Activated T-helper 17 cell treated with anti-CD3 and anti-CD28 coated beads, Interleukin-2, amount 50 U/mL, for 72 hours (primary cell): ENCODE measurements around the gene TMOD2. TPM values are rescaled to one million over a fixed set of nuclear protein-coding genes. Genes with fewer than 3 reads are reported as not detected.

Experiments
- ATAC-seq: fragments of 150-1000 bp; cut with Tn5 transposase; replicated peaks from 2 replicates; pipeline ENCODE4 v1.10.0; 2021; ENCODE audit warnings: mild to moderate bottlenecking, moderate library complexity
- H3K27ac Mint-ChIP-seq: one replicate; pipeline ENCODE4 v1.8.0; 2022; ENCODE audit warnings: mixed read lengths
- H3K27me3 Mint-ChIP-seq: one replicate; pipeline ENCODE4 v1.8.0; 2022; ENCODE audit warnings: mixed read lengths
- H3K36me3 Mint-ChIP-seq: one replicate; pipeline ENCODE4 v1.8.0; 2022; ENCODE audit warnings: low read depth, mild to moderate bottlenecking, mixed read lengths
- H3K4me1 Mint-ChIP-seq: one replicate; pipeline ENCODE4 v1.8.0; 2022; ENCODE audit warnings: mixed read lengths
- H3K4me3 Mint-ChIP-seq: one replicate; pipeline ENCODE4 v1.8.0; 2022; ENCODE audit warnings: mild to moderate bottlenecking, mixed read lengths
- H3K9me3 Mint-ChIP-seq: one replicate; pipeline ENCODE4 v1.8.0; 2022; ENCODE audit warnings: mixed read lengths
- total RNA-seq, 2 donors: library from RNA; stranded (reverse); gene quantifications; one replicate each; pipeline ENCODE4 v1.2.3, GENCODE V29; 2022

TMOD2 gene
- total RNA-seq, 2 donors from 2014 or later = 2.8 to 3.8 TPM

DNA sequence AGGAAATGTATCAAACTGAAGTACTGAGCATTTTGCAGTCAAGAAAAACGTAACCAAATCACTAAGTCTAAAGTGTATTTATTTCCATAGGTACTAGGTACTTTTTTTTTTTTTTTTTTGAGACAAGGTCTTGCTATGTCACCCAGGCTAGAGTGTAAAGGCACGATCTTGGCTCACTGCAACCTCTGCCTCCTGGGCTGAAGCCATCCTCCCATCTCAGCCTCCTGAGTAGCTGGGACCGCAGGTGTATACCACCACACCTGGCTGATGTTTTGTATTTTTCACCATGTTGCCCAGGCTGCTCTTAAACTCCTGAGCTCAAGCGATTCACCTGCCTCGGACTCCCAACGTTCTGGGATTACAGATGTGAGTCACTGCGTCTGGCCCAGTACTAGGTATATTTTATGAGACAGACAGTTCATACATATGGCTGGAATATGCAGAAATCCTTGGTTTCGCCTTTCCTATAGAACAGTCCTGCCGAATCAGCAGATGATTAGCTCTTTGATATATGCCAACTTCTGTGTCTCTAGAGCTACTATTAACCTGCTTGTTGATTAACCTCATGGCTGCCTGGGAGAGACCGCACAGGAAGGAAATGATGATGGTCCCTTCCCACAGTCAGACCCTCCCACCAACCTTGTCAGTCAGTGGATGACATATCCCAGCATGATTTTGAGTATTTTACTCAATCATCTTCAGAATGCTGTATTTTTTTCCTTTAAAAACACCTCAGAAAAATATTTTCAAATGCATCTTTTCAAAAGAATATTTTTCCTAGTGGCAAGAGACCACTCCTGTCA is 110.4 kb downstream of the TMOD2 start:
- H3K27me3 Mint-ChIP-seq = no peaks in the 10 kb centered on the region
- H3K4me1 Mint-ChIP-seq = peaks cover 48% of the 10 kb centered on the region
- H3K36me3 Mint-ChIP-seq = peaks cover 47% of the 10 kb centered on the region
- no peaks in the 10 kb centered on the region for H3K9me3 Mint-ChIP-seq
- peak; percentile 78 for ATAC-seq
- H3K4me3 Mint-ChIP-seq = peak overlapping the region; percentile 72
- H3K27ac Mint-ChIP-seq = peak overlapping the region; percentile 57

DNA sequence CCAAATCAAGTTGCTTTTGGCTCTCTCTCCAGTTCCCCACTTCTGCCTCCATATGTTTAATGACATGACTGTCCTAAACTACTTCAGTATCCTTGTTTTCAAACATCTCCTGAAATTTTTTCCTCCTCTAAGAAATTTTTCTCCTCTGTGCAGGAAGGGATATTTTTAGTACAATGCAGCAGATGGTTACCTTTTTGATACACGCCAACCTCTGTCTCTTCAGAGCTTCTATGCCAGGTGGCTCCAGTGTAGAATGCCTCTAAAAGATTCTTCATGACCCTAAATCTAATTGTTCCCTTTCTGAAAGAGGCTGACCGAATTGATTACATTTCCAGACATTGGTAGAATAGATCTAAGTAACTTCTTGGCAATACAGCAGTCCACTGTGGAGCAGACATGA is 111.7 kb downstream of the TMOD2 start:
- H3K27me3 Mint-ChIP-seq = no peaks in the 10 kb centered on the region
- no peak for ATAC-seq

DNA sequence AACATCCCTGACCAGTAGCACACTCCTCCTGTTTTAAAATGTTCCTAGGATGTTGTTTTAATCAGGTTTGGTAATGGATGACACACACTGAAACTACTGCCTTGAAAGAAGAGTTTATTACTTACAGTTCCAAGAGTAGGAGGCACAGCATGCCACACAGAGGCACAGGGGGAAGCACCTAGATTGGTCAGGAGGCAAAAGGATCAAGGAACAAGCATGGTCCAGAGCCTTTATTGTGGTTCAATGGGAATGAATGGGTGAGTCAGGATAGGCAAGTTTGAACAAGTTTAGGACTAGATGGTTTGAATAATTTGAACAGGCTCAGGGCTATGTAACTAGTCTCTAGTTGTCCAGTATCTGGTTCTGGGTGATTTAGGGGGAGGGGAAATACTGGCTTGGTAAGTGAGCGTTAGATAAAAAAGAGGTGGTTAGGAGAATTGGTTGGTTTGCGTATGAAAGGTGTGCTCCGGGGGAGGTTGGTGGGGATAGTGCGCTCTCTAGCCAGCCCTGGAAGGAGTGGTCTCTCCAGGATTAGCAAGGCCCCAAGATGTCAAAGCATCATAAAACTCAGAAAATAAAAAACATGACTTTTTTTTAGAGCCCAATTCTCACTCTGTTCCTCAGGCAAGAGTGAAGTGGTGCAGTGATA is 113.1 kb downstream of the TMOD2 start:
- H3K9me3 Mint-ChIP-seq = no peaks in the 10 kb centered on the region
- ATAC-seq = peak; percentile 87
- H3K27me3 Mint-ChIP-seq = no peaks in the 10 kb centered on the region
- peak overlapping the region; percentile 44 for H3K4me3 Mint-ChIP-seq
- peak overlapping the region; percentile 40 for H3K27ac Mint-ChIP-seq
- H3K36me3 Mint-ChIP-seq = peaks cover 70% of the 10 kb centered on the region
- peaks cover 42% of the 10 kb centered on the region for H3K4me1 Mint-ChIP-seq

More for the DNA sequence above, 111.7 kb downstream of the TMOD2 start:
- Mint-ChIP-seq H3K4me1 (peaks cover 46% of the 10 kb centered on the region), H3K4me3 (peak overlapping the region; percentile 72), H3K27ac (peak overlapping the region; percentile 57), H3K36me3 (peaks cover 60% of the 10 kb centered on the region), H3K9me3 (no peaks in the 10 kb centered on the region)

DNA sequence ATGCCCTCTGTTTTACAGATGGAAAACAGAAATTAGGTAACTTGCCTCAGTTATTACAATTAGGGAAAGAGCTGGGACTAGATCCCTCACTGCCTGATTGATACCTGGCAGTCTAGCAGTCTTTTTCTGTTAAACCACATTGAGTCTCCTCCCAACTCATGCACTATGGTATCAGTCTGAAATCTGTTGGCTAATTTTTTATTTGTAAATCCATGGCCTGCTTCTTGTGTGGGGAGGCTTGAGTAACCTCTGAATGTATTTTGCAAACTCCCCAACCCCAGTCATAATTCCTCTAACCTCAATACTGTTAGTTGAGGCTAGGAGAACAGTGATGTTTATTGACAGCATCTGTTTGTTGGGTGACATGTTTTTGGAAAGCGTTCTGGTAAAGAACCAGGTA is 113.9 kb downstream of the TMOD2 start:
- no peaks in the 10 kb centered on the region for H3K27me3 Mint-ChIP-seq
- ATAC-seq = no peak
- peaks cover 78% of the 10 kb centered on the region for H3K36me3 Mint-ChIP-seq
- peak overlapping the region; percentile 40 for H3K27ac Mint-ChIP-seq
- peaks cover 35% of the 10 kb centered on the region for H3K4me1 Mint-ChIP-seq
- H3K9me3 Mint-ChIP-seq = no peaks in the 10 kb centered on the region
- peak overlapping the region; percentile 44 for H3K4me3 Mint-ChIP-seq

Other genes starting within 250 kb of the TMOD2 start
- 1 to 10 TPM; 4.0 to 9.2 TPM for gene DMXL2, start 128.8 kb upstream of the TMOD2 start, total RNA-seq
- gene SCG3, start 70.1 kb upstream of the TMOD2 start, total RNA-seq = not detected
- 10 to 100 TPM; 10.9 to 16.2 TPM for gene LYSMD2, start 13.9 kb upstream of the TMOD2 start, total RNA-seq
- 10 to 100 TPM; 64.5 to 76.9 TPM for gene TMOD3, start 78.1 kb downstream of the TMOD2 start, total RNA-seq
- 10 to 100 TPM; 22.7 to 31.7 TPM for gene LEO1, start 220.2 kb downstream of the TMOD2 start, total RNA-seq